CD14-positive monocyte (primary cell): ENCODE results near the gene CYSTM1. TPM values are rescaled to one million over a fixed set of nuclear protein-coding genes. Genes with fewer than 3 reads are reported as not detected.

Experiments
- DNase-seq, 3 donors: peaks; one replicate each; pipeline ENCODE4 v3.0.0-alpha.2; 2011 to 2022
- H2AFZ ChIP-seq: 2 replicates; pipeline ENCODE4 v1.6.0; 2012; ENCODE audit warnings: mild to moderate bottlenecking, low read depth, low read length, inconsistent platforms; ENCODE audit not compliant: insufficient read depth, poor library complexity, severe bottlenecking
- H3K27ac ChIP-seq, 2 donors: 1 replicate in 1 of 2; 2 replicates in 1 of 2; pipeline ENCODE4 v1.5.1; 2012 to 2013; ENCODE audit warnings: low read length in 2 of 2, control low read depth in 1 of 2, inconsistent platforms in 1 of 2, low read depth in 1 of 2, mild to moderate bottlenecking in 1 of 2
- H3K27me3 ChIP-seq, 2 donors: one replicate each; pipeline versions ENCODE4 v1.6.0 to v1.6.1; 2011 to 2013; ENCODE audit warnings: low read length in 2 of 2; ENCODE audit not compliant: control insufficient read depth in 2 of 2, insufficient read depth in 2 of 2
- H3K36me3 ChIP-seq, 2 donors: replicated peaks in 1 of 2; 1 replicate in 1 of 2; 2 replicates in 1 of 2; pipeline versions ENCODE4 v1.5.1 to v1.6.1; 2012 to 2013; ENCODE audit warnings: low read length in 2 of 2, control low read depth in 1 of 2, inconsistent platforms in 1 of 2, mild to moderate bottlenecking in 1 of 2; ENCODE audit not compliant: insufficient read depth in 2 of 2, control insufficient read depth in 1 of 2
- H3K4me1 ChIP-seq, 2 donors: 1 replicate in 1 of 2; 2 replicates in 1 of 2; pipeline versions ENCODE4 v1.5.1 to v1.6.1; 2012 to 2013; ENCODE audit warnings: low read length in 2 of 2, control low read depth in 1 of 2, inconsistent platforms in 1 of 2, mild to moderate bottlenecking in 1 of 2, moderate library complexity in 1 of 2; ENCODE audit not compliant: insufficient read depth in 2 of 2, control insufficient read depth in 1 of 2
- H3K4me2 ChIP-seq: replicated peaks from 2 replicates; pipeline ENCODE3; 2012; ENCODE audit warnings: low read length, moderate library complexity, mild to moderate bottlenecking; ENCODE audit not compliant: poor library complexity, severe bottlenecking; ENCODE audit errors: extremely low read depth
- H3K4me3 ChIP-seq, 3 experiments: fragments of 200-600 bp in 1 of 3; sonication (generic) in 1 of 3; replicated peaks in 1 of 3; 1 replicate in 2 of 3; 2 replicates in 1 of 3; pipeline ENCODE4 v1.5.1; 2011 to 2013; ENCODE audit warnings: low read length in 3 of 3, mild to moderate bottlenecking in 3 of 3, control low read depth in 2 of 3, low read depth in 2 of 3, inconsistent platforms in 1 of 3, moderate library complexity in 1 of 3
- H3K79me2 ChIP-seq: 2 replicates; pipeline ENCODE4 v1.6.0; 2012; ENCODE audit warnings: mild to moderate bottlenecking, control low read depth, inconsistent platforms, low read length, moderate library complexity; ENCODE audit not compliant: insufficient read depth
- H3K9ac ChIP-seq: 2 replicates; pipeline ENCODE4 v1.6.0; 2017; ENCODE audit warnings: low read length, mild to moderate bottlenecking; ENCODE audit not compliant: insufficient read depth, poor library complexity, severe bottlenecking
- H3K9me3 ChIP-seq, 2 donors: replicated peaks in 1 of 2; 1 replicate in 1 of 2; 2 replicates in 1 of 2; pipeline versions ENCODE4 v1.5.1 to v1.6.1; 2012 to 2013; ENCODE audit warnings: low read length in 2 of 2, control low read depth in 1 of 2; ENCODE audit not compliant: control insufficient read depth in 1 of 2, insufficient read depth in 1 of 2
- H4K20me1 ChIP-seq: 2 replicates; pipeline ENCODE4 v1.6.0; 2012; ENCODE audit warnings: mild to moderate bottlenecking, low read length, control low read depth, moderate library complexity; ENCODE audit not compliant: insufficient read depth
- H3K27ac Mint-ChIP-seq, 7 donors: one replicate each; pipeline ENCODE4 v1.8.0; 2020; ENCODE audit warnings: mild to moderate bottlenecking in 7 of 7, mixed read lengths in 7 of 7, moderate library complexity in 6 of 7, inconsistent platforms in 2 of 7
- H3K27me3 Mint-ChIP-seq, 3 donors: one replicate each; pipeline ENCODE4 v1.8.0; 2021 to 2022; ENCODE audit warnings: low read depth in 3 of 3, mild to moderate bottlenecking in 3 of 3, mixed read lengths in 3 of 3, moderate library complexity in 3 of 3, inconsistent platforms in 1 of 3
- H3K36me3 Mint-ChIP-seq, 2 donors: one replicate each; pipeline ENCODE4 v1.8.0; 2020; ENCODE audit warnings: mixed read lengths in 2 of 2, inconsistent platforms in 1 of 2, mild to moderate bottlenecking in 1 of 2
- H3K4me1 Mint-ChIP-seq: one replicate; pipeline ENCODE4 v1.8.0; 2020; ENCODE audit warnings: mild to moderate bottlenecking, mixed read lengths
- H3K4me3 Mint-ChIP-seq, 2 donors: one replicate each; pipeline ENCODE4 v1.8.0; 2020; ENCODE audit warnings: mild to moderate bottlenecking in 2 of 2, mixed read lengths in 2 of 2, moderate library complexity in 1 of 2
- H3K9me3 Mint-ChIP-seq, 7 donors: one replicate each; pipeline ENCODE4 v1.8.0; 2020 to 2022; ENCODE audit warnings: mixed read lengths in 7 of 7, mild to moderate bottlenecking in 6 of 7, moderate library complexity in 6 of 7, inconsistent platforms in 2 of 7
- WGBS: methylation state at CpG from one replicate; pipeline ENCODE4 v1.1.5; 2013; ENCODE audit warnings: missing lambda C conversion rate; ENCODE audit not compliant: insufficient coverage; 5-methylcytosine and 5-hydroxymethylcytosine counted together
- intact Hi-C, 2 donors: fragments of 100-400 bp; cut with micrococcal nuclease; formaldehyde crosslinking; loops; one replicate each; pipeline versions ENCODE4 v1.15.0 to v1.15.1; 2023
- polyA plus RNA-seq, 3 donors: library from polyadenylated mRNA; depleted of rRNA in 1 of 3; unstranded in 2 of 3; stranded (reverse) in 1 of 3; fragments of 300-500 nt in 2 of 3; fragments of >200 nt in 1 of 3; fragmentation: Illumina TruSeq in 2 of 3; gene quantifications; 1 replicate in 2 of 3; 2 replicates in 1 of 3; pipeline ENCODE4 v1.2.3, GENCODE V29; 2012 to 2021
- TF ChIP-seq, protein P1 (sequence below): fragments of 200-600 bp; IDR thresholded peaks from one replicate; pipeline ENCODE4 v1.8.0; 2022; ENCODE audit warnings: antibody characterized with exemption, mild to moderate bottlenecking

CYSTM1 gene
- polyA plus RNA-seq, 3 donors = 14.0 to 40.0 (median 36.7) TPM

GRCh38 chr5:140260089-140260656 is 85.2 kb downstream of the CYSTM1 start:
- Histone ChIP-seq H3K4me1 (peaks cover 20 to 33% of the 10 kb centered on the region in 2 donors), H3K36me3 (peaks cover 3 to 31% of the 10 kb centered on the region in 2 donors), H3K27me3 (no peaks in the 10 kb centered on the region), H3K9me3 (no peaks in the 10 kb centered on the region), H3K79me2 (peaks cover 42% of the 10 kb centered on the region), H4K20me1 (no peaks in the 10 kb centered on the region), H2AFZ (no peak overlapping the region), H3K27ac (no peak overlapping the region), H3K4me2 (no peak overlapping the region), H3K4me3 (no peak overlapping the region), H3K9ac (no peak overlapping the region)
- Mint-ChIP-seq H3K36me3 (peaks cover 41 to 48% of the 10 kb centered on the region in 2 donors), H3K27ac (peak overlapping the region in 6 of 7 donors; percentile 89 to 96 (median 93)), H3K27me3 (peaks cover 0 to 3% (median 1%) of the 10 kb centered on the region in 3 donors), H3K4me1 (peaks cover 26% of the 10 kb centered on the region), H3K9me3 (no peaks in the 10 kb centered on the region), H3K4me3 (no peak overlapping the region)
- no CpG with 5 or more reads among the region's 2 CpGs for WGBS
- TF ChIP-seq, protein P1, sequence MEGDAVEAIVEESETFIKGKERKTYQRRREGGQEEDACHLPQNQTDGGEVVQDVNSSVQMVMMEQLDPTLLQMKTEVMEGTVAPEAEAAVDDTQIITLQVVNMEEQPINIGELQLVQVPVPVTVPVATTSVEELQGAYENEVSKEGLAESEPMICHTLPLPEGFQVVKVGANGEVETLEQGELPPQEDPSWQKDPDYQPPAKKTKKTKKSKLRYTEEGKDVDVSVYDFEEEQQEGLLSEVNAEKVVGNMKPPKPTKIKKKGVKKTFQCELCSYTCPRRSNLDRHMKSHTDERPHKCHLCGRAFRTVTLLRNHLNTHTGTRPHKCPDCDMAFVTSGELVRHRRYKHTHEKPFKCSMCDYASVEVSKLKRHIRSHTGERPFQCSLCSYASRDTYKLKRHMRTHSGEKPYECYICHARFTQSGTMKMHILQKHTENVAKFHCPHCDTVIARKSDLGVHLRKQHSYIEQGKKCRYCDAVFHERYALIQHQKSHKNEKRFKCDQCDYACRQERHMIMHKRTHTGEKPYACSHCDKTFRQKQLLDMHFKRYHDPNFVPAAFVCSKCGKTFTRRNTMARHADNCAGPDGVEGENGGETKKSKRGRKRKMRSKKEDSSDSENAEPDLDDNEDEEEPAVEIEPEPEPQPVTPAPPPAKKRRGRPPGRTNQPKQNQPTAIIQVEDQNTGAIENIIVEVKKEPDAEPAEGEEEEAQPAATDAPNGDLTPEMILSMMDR = no peak
- DNase-seq = no peak
- intact Hi-C loops = loop anchor here in 1 of 2 donors (5.0 kb wide), 1 partner anchor 62 kb away; no protein-coding TSS in a partner anchor

GRCh38 chr5:140261403-140262171 is 86.6 kb downstream of the CYSTM1 start:
- H3K4me1 Mint-ChIP-seq = peaks cover 40% of the 10 kb centered on the region
- H3K9me3 ChIP-seq = no peaks in the 10 kb centered on the region
- no peak overlapping the region for H3K4me3 ChIP-seq
- intact Hi-C loops = loop anchor here (2.0 to 5.0 kb wide), 2 partner anchors 17 to 61 kb away; no protein-coding TSS in a partner anchor
- no peaks in the 10 kb centered on the region for H3K27me3 ChIP-seq
- H3K4me3 Mint-ChIP-seq = no peak overlapping the region
- peaks cover 3 to 34% of the 10 kb centered on the region in 2 donors for H3K36me3 ChIP-seq
- H3K79me2 ChIP-seq = peaks cover 49% of the 10 kb centered on the region
- peaks cover 0 to 3% (median 1%) of the 10 kb centered on the region in 3 donors for H3K27me3 Mint-ChIP-seq
- no peaks in the 10 kb centered on the region for H3K9me3 Mint-ChIP-seq
- DNase-seq = peak; percentile 96 to 98 (median 97)
- WGBS = 60% methylated on average over 1 of the region's 8 CpGs
- peak overlapping the region; percentile 30 to 62 for H3K27ac ChIP-seq
- peaks cover 13 to 22% of the 10 kb centered on the region in 2 donors for H3K4me1 ChIP-seq
- H4K20me1 ChIP-seq = no peaks in the 10 kb centered on the region
- H3K9ac ChIP-seq = peak overlapping the region; percentile 22
- H2AFZ ChIP-seq = no peak overlapping the region
- peak overlapping the region; percentile 2 for H3K4me2 ChIP-seq
- peak overlapping the region; percentile 88 to 96 (median 93) for H3K27ac Mint-ChIP-seq
- TF ChIP-seq, protein P1 = no peak
- H3K36me3 Mint-ChIP-seq = peaks cover 50 to 57% of the 10 kb centered on the region in 2 donors
